Measurements from ENCODE around the gene PSAPL1. TPM values are rescaled to one million over a fixed set of nuclear protein-coding genes. Genes with fewer than 3 reads are reported as not detected.

Gene PSAPL1
- polyA plus RNA-seq, 4 donors, result not detected

DNA sequence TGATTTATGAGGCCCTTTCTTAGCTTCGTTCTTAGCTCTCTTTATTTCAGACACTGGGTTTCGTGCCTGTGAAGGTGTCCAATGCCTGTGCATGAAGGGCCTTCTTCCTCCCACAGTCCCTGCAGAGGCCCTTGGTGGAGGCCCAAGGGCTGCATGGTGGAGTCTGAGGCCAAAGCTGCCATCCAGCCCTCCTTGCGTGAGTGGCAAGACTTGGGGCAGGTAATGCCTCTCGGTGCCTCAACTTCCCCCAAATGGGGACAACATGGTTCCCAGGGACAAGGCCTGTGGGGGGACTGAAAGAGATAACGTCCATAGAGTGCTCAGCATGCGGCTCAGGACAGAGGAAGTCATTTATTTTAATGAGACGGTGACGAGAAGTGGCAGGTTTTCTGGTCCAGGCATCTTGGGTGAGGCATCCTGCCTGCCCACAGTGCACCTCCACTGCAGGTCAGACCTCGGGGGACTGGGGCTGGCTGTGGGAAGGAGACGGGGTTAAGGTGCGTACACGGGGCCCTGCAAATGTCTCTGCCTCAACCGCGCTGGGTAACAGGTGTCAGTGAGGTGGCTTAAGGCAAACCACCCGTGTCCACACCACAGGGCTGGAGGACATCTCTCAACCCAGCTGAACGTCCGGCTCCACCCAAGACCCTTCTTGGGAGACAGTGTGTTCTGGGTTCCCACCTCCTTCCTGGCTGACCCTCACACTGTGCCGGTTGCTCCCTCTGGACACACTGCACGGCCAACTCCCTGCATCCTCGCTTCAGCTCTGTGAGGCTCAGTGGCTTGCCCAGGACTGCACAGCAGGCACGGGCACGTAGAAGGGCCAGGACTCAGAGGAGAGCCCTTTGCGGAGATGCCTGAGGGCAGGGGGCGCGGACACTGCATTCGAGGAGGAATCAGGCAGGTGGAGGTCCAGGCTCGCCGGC is 50.5 kb downstream of the PSAPL1 start:
- DNase-seq (ENCODE audit: low read depth in 4 of 4, low spot score in 2 of 4), result no peak

DNA sequence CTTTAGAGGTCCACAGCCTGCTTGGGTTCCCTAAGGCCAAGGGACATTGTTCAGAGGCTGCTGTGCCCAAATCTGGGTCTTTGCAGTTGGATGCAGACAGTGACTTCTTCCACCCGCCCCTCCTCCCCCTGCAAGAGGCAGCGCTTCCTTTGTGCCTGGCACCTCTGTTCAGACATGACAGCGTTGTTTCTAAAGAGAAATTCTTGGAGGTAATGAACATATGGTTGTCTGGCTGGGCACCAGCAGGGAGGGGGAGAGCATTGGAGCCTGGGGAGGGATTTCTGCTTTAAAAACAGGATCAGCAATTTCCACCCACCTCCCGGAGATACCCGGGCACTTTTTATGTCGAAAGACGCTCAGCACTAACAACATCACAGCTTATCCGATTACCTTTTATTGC is 51.5 kb downstream of the PSAPL1 start:
- DNase-seq (ENCODE audit: low read depth in 4 of 4, low spot score in 2 of 4), result no peak

DNA sequence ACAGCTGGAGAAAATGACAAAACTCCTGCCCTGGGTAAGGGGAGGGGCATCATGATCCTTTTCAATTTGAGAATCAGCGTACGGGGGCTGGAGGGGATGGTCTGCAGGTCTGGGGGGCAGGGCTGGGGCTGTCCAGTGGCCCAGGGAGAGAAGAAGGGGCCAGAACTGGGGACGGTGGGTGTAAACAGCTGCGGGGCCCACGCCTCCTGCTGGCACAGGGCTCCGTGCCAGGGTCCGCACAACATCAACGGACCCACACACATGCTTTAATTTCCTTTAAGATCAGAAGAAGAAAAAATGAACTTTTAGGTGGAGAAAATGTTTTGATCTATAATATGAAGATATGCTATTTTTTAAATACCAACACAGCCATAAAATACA is 52.1 kb downstream of the PSAPL1 start:
- DNase-seq (ENCODE audit: low read depth in 4 of 4, low spot score in 2 of 4), result no peak

DNA sequence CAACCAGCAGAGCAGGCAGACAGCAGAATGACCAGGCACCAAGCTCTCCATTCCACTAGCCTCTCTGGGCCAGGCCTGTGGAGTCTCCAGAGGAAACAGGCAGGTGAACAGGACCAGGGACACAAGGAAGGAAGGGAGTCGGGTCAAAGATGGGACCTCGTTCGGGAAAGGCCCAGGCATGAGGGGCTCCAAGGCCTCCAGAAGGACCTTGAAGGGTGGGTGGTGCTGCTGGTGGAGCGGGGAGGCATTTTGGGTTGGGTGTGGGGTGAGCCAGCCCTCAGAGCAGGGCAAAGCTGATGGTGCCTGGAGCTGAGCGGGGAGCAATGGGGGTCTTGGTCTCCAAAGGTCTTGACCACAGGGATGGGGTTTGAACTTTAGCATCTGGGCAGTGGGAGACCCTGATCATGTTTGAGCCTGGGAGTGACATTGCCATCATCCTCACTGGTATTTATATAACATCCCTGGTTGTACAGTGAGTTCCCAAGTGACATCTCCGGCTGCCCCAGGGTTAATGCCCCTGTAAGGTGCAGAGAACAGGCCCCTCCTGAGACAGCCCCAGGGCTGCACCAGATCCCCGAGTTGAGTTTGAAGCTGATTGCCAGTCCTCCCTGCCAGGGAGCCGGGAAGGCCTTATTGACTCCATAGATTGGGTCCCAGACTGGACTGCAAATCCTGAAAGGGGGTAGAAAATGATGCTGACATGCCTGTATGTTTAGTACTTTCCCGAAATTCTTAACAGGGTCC is 52.7 kb downstream of the PSAPL1 start:
- DNase-seq (ENCODE audit: low read depth in 4 of 4, low spot score in 2 of 4), result no peak

DNA sequence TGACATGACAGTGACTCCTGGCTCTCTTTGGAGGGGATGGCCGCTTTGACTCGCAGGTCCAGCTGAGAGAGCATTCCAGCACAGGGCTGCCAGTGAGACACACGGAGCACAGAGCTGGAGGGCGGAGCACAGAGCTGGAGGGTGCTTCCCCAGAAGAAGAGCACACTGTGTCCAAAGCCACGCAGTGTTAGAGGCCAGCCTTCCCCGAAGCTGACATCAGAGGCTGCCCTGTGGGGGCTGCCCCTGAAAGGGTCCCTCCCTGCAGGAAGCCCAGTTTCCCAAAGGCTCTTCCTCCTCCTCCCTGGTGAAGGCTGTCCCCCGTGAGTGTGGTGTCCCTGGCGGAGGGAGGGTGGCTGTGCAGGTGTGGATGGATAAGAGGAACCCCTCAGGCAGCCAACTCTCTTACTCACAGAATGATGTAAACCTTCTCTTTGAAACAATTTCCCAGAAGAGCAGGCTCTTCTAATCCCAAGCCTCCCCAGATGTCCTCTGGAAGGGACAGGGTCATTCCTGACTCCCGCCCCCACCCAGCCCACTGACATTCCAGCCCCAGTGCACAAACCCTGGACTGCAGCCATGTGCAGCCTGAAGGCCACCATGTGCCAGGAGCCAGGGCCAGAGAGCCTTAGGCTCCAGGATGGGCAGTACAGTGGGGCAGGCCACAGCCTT is 53.4 kb downstream of the PSAPL1 start:
- no peak for DNase-seq (ENCODE audit: low read depth in 4 of 4, low spot score in 2 of 4)

Other genes starting within 250 kb of the PSAPL1 start
- gene SORCS2, start 242.4 kb downstream of the PSAPL1 start, polyA plus RNA-seq (ENCODE audit: insufficient read length in 4 of 4), result 10 to 100 TPM in 1 of 4 donors, 1 to 10 TPM in 3; 3.7 to 11.5 (median 8.4) TPM

Measured in left renal cortex interstitium (tissue), 4 donors.